ENCODE data around the gene ADGRL1.

DNA sequence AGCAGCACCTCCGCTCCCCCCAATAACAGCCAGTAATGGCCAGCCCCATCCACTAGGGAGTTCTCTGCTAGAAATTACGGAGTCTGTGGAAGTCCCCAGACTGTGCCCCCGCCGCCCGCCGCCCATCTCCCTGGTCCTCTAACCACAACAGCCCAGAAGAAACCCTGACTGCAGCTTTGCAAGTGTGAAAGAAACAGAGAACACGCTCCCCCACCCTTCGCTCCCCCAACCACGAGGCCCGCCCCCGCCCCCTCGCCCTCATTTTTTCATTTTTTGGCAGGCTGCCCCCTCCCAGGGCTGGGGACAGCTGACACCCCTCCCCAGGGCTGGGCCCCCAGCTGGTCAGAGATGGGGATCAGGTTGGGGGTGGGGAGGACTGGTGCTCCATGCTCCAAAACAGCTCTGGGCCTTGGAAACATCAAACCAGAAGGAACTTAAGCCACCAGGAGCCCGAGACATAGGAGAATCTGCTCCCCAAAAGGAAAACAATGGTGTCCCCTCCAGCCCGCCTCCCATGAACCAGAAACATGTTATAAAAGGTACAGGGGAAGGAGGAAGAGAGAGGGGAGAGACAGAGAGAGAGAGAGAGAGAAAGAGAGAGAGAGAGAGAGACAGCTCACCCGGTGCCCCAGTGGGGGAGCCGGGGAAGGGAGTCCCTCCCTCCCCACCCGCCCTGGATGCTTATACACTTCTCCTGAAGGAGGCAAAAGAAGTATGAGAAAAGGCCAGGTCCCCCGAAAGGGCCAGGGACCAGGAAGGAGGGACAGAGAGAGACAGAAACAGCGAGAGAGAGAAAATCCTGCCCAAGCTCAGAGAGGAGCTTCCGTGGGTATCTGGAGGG is 39.8 kb downstream of the ADGRL1 start:
- TF ChIP-seq, protein P1, sequence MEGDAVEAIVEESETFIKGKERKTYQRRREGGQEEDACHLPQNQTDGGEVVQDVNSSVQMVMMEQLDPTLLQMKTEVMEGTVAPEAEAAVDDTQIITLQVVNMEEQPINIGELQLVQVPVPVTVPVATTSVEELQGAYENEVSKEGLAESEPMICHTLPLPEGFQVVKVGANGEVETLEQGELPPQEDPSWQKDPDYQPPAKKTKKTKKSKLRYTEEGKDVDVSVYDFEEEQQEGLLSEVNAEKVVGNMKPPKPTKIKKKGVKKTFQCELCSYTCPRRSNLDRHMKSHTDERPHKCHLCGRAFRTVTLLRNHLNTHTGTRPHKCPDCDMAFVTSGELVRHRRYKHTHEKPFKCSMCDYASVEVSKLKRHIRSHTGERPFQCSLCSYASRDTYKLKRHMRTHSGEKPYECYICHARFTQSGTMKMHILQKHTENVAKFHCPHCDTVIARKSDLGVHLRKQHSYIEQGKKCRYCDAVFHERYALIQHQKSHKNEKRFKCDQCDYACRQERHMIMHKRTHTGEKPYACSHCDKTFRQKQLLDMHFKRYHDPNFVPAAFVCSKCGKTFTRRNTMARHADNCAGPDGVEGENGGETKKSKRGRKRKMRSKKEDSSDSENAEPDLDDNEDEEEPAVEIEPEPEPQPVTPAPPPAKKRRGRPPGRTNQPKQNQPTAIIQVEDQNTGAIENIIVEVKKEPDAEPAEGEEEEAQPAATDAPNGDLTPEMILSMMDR (IDR thresholded peaks at IDR 0.05), result no peak
- TF ChIP-seq EP300 (IDR thresholded peaks at IDR 0.05) (no peak), POLR2A (IDR thresholded peaks at IDR 0.05) (no peak)

All from stomach (tissue), 4 donors.